HepG2 (cell line): Measurements from ENCODE around the gene BPIFA2. TPM values are rescaled to one million over a fixed set of nuclear protein-coding genes. Genes with fewer than 3 reads are reported as not detected.

ENCODE experiments used
- ARNT2 ChIP-seq: sonication (generic); formaldehyde crosslinking; IDR thresholded peaks from 2 replicates; pipeline ENCODE4 v1.8.0; 2022; ENCODE audit warnings: mild to moderate bottlenecking, low read depth, missing genetic modification reagents, moderate library complexity
- CHD2 ChIP-seq: IDR thresholded peaks from 2 replicates; pipeline ENCODE4 v1.6.1; 2011; ENCODE audit warnings: low read depth, low read length, improper control_type of control experiment
- E2F1 ChIP-seq: sonication (generic); formaldehyde crosslinking; IDR thresholded peaks from 2 replicates; pipeline ENCODE4 v1.5.0; 2020; ENCODE audit warnings: missing genetic modification reagents
- E2F5 ChIP-seq: sonication (generic); formaldehyde crosslinking; conservative IDR thresholded peaks from 2 replicates; pipeline ENCODE4 v1.4.0; 2020; ENCODE audit warnings: missing genetic modification reagents
- HOXA3 ChIP-seq: sonication (generic); formaldehyde crosslinking; IDR thresholded peaks from 2 replicates; pipeline ENCODE4 v1.5.0; 2020; ENCODE audit warnings: missing genetic modification reagents
- MEIS2 ChIP-seq: sonication (generic); formaldehyde crosslinking; IDR thresholded peaks from 2 replicates; pipeline ENCODE4 v1.9.0; 2021; ENCODE audit warnings: mild to moderate bottlenecking, missing genetic modification reagents
- MYPOP ChIP-seq: sonication (generic); formaldehyde crosslinking; IDR thresholded peaks from 2 replicates; pipeline ENCODE4 v1.8.1; 2023; ENCODE audit warnings: mild to moderate bottlenecking, moderate library complexity, missing genetic modification reagents
- NCOA2 ChIP-seq: sonication (generic); formaldehyde crosslinking; IDR thresholded peaks from 2 replicates; pipeline ENCODE4 v1.8.0; 2022; ENCODE audit warnings: inconsistent platforms
- REPIN1 ChIP-seq: sonication (generic); formaldehyde crosslinking; IDR thresholded peaks from 2 replicates; pipeline ENCODE4 v1.8.0; 2022; ENCODE audit warnings: missing genetic modification reagents, low read depth, mild to moderate bottlenecking, borderline replicate concordance
- RXRA ChIP-seq: sonication (generic); formaldehyde crosslinking; IDR thresholded peaks from 2 replicates; pipeline ENCODE4 v1.5.1; 2020; ENCODE audit warnings: missing genetic modification reagents
- SIN3A ChIP-seq: IDR thresholded peaks from 2 replicates; pipeline ENCODE4 v1.6.1; 2011; ENCODE audit warnings: low read depth, mild to moderate bottlenecking, control low read depth, low read length, borderline replicate concordance
- SMARCE1 ChIP-seq: fragments of 450-650 bp; IDR thresholded peaks from 2 replicates; pipeline ENCODE4 v1.6.1; 2017; ENCODE audit warnings: borderline replicate concordance
- TEAD2 ChIP-seq: sonication (generic); formaldehyde crosslinking; IDR thresholded peaks from 2 replicates; pipeline ENCODE4 v1.9.0; 2021; ENCODE audit warnings: missing genetic modification reagents
- TRIM24 ChIP-seq: sonication (generic); formaldehyde crosslinking; IDR thresholded peaks from 2 replicates; pipeline ENCODE4 v1.8.0; 2022; ENCODE audit warnings: mild to moderate bottlenecking, missing genetic modification reagents
- ZBED4 ChIP-seq: sonication (generic); formaldehyde crosslinking; IDR thresholded peaks from 2 replicates; pipeline ENCODE4 v1.4.0; 2020; ENCODE audit warnings: missing genetic modification reagents, borderline replicate concordance
- ZC3H13 ChIP-seq: sonication (generic); formaldehyde crosslinking; IDR thresholded peaks from 2 replicates; pipeline ENCODE4 v1.8.1; 2023; ENCODE audit warnings: mild to moderate bottlenecking, missing genetic modification reagents, moderate library complexity
- ZFP82 ChIP-seq: sonication (generic); formaldehyde crosslinking; IDR thresholded peaks from 2 replicates; pipeline ENCODE4 v1.5.1; 2020; ENCODE audit warnings: mild to moderate bottlenecking, missing genetic modification reagents, borderline replicate concordance
- ZNF17 ChIP-seq: sonication (generic); formaldehyde crosslinking; IDR thresholded peaks from 2 replicates; pipeline ENCODE4 v1.5.0; 2020; ENCODE audit warnings: mild to moderate bottlenecking, missing genetic modification reagents
- ZNF441 ChIP-seq: sonication (generic); formaldehyde crosslinking; IDR thresholded peaks from 2 replicates; pipeline ENCODE4 v1.7.0; 2021; ENCODE audit warnings: missing genetic modification reagents, borderline replicate concordance
- ZNF557 ChIP-seq: sonication (generic); formaldehyde crosslinking; IDR thresholded peaks from 2 replicates; pipeline ENCODE4 v1.4.0; 2020; ENCODE audit warnings: missing genetic modification reagents
- ZNF607 ChIP-seq: sonication (generic); formaldehyde crosslinking; IDR thresholded peaks from 2 replicates; pipeline ENCODE4 v1.5.1; 2020; ENCODE audit warnings: missing genetic modification reagents, mild to moderate bottlenecking, borderline replicate concordance
- ZNF660 ChIP-seq: sonication (generic); formaldehyde crosslinking; IDR thresholded peaks from 2 replicates; pipeline ENCODE4 v1.5.1; 2020; ENCODE audit warnings: mild to moderate bottlenecking, low read depth, missing genetic modification reagents, borderline replicate concordance
- ZNF674 ChIP-seq: sonication (generic); formaldehyde crosslinking; IDR thresholded peaks from 2 replicates; pipeline ENCODE4 v1.5.0; 2020; ENCODE audit warnings: low read depth, mild to moderate bottlenecking, missing genetic modification reagents
- ZNF704 ChIP-seq: sonication (generic); formaldehyde crosslinking; IDR thresholded peaks from 2 replicates; pipeline ENCODE4 v1.8.1; 2023; ENCODE audit warnings: mild to moderate bottlenecking, inconsistent platforms, moderate library complexity, missing genetic modification reagents, borderline replicate concordance
- polyA plus RNA-seq, 8 experiments: library from polyadenylated mRNA; depleted of rRNA in 3 of 8; stranded (reverse) in 7 of 8; unstranded in 1 of 8; fragments of >200 nt; fragmentation: Illumina TruSeq in 4 of 8; extraction: Trizol in 4 of 8; gene quantifications; 2 replicates each; pipeline versions ENCODE4 v1.2.1 to v1.2.3, GENCODE V29; 2011 to 2016; ENCODE audit warnings: low read depth in 4 of 8, missing spikeins in 1 of 8, mixed read lengths in 1 of 8; ENCODE audit not compliant: insufficient read depth in 1 of 8
- total RNA-seq, 5 experiments: library from RNA; depleted of rRNA; stranded (reverse); fragments of >200 nt; fragmentation: Illumina TruSeq; extraction: Trizol; gene quantifications; 2 replicates each; pipeline ENCODE4 v1.2.3, GENCODE V29; 2016; ENCODE audit warnings: low read depth in 1 of 5

Gene BPIFA2
- total and polyA plus RNA-seq, 2 of the 13 experiments (the other 11 are each of a cell fraction or from before 2014, with no cell fraction given), result not detected

GRCh38 chr20:33125983-33126382, 42.0 kb upstream of the BPIFA2 start (continued):
- TF ChIP-seq ZFP82 (CRISPR knock-in tag), result no peak
- TF ChIP-seq TRIM24 (CRISPR knock-in tag), result no peak
- no peak for TF ChIP-seq ZNF17
- TF ChIP-seq HOXA3 (CRISPR knock-in tag), result 0 out of 2 replicates have a peak, but pooled peaks have one; percentile 29
- no peak for TF ChIP-seq CHD2
- TF ChIP-seq ZNF674 (CRISPR knock-in tag), result no peak
- TF ChIP-seq TEAD2 (CRISPR knock-in tag), result 0 out of 2 replicates have a peak, but pooled peaks have one; percentile 52
- no peak for TF ChIP-seq E2F5 (CRISPR knock-in tag)
- no peak for TF ChIP-seq ZNF441 (CRISPR knock-in tag)
- no peak for TF ChIP-seq MEIS2 (CRISPR knock-in tag)
- no peak for TF ChIP-seq ZNF557 (CRISPR knock-in tag)
- TF ChIP-seq RXRA (CRISPR knock-in tag), result peak; percentile 81
- TF ChIP-seq ARNT2 (CRISPR knock-in tag), result no peak
- TF ChIP-seq REPIN1 (CRISPR knock-in tag), result no peak
- TF ChIP-seq SIN3A, result no peak
- TF ChIP-seq MYPOP (CRISPR knock-in tag), result no peak
- no peak for TF ChIP-seq ZC3H13
- TF ChIP-seq ZBED4, result no peak
- TF ChIP-seq E2F1, result no peak
- TF ChIP-seq ZNF607 (CRISPR knock-in tag), result no peak
- 0 out of 2 replicates have a peak, but pooled peaks have one; percentile 38 for TF ChIP-seq NCOA2 (CRISPR knock-in tag)
- TF ChIP-seq ZNF660 (CRISPR knock-in tag), result no peak
- no peak for TF ChIP-seq SMARCE1
- TF ChIP-seq ZNF704 (CRISPR knock-in tag), result no peak
